HCT116 (cell line): ENCODE results near the gene BOD1L1. TPM values are rescaled to one million over a fixed set of nuclear protein-coding genes. Genes with fewer than 3 reads are reported as not detected.

ENCODE experiments used
- ATAC-seq: fragments of 200-7000 bp; cut with Tn5 transposase; 2 replicates; pipeline ENCODE4 v1.9.1; 2020; ENCODE audit warnings: mild to moderate bottlenecking, moderate library complexity
- BruUV-seq: library from RNA; stranded (reverse); fragments of 400-500 nt; replicated peaks from 2 replicates; lab custom pipeline; 2021; lab: Mats Ljungman, UMichigan
- CTCF ChIA-PET: fragments of 300-600 bp; sonication (Branson Sonifier 250); formaldehyde crosslinking; loops from one replicate; lab custom pipeline; 2021; ENCODE audit warnings: antibody characterized with exemption; lab: Charles Lee
- POLR2A ChIA-PET: fragments of 300-600, 350-600 bp; sonication (Branson Sonifier 250); formaldehyde crosslinking; loops from one replicate; lab custom pipeline; 2021; ENCODE audit warnings: antibody characterized with exemption; lab: Charles Lee
- RAD21 ChIA-PET, 2 experiments: fragments of 300-600 bp; sonication (Branson Sonifier 250); formaldehyde crosslinking; loops; one replicate each; lab custom pipeline; 2023; ENCODE audit warnings: low total read pairs in 2 of 2; ENCODE audit not compliant: uncharacterized antibody in 2 of 2, unreplicated experiment in 2 of 2, low non-redundant PET in 1 of 2; lab: Charles Lee
- DNase-seq: peaks from one replicate; pipeline ENCODE4 v3.0.0-alpha.2; 2010; ENCODE audit warnings: low read depth, low spot score
- H2AFZ ChIP-seq: fragments of 200-600 bp; shearing (Covaris generic), sonication (generic); 2 replicates; pipeline ENCODE4 v1.6.1; 2017; ENCODE audit warnings: low read depth, mixed run types, mixed read lengths, antibody characterized with exemption, low read length; ENCODE audit not compliant: poor library complexity, severe bottlenecking
- H3K27ac ChIP-seq: 2 replicates; pipeline ENCODE4 v1.5.1; 2012; ENCODE audit warnings: low read depth, low read length
- H3K27me3 ChIP-seq: fragments of 200-600 bp; sonication (generic); 2 replicates; pipeline ENCODE4 v1.6.1; 2016; ENCODE audit warnings: mixed run types, low read length, mixed read lengths; ENCODE audit not compliant: insufficient read depth
- H3K36me3 ChIP-seq, 2 experiments: fragments of 200-500 bp in 1 of 2; fragments of 200-600 bp in 1 of 2; sonication (Bioruptor generic) in 1 of 2; sonication (generic) in 1 of 2; 2 replicates each; pipeline versions ENCODE4 v1.5.1 to v1.6.1; 2014 to 2016; ENCODE audit warnings: low read length in 2 of 2, inconsistent platforms in 1 of 2, mixed read lengths in 1 of 2, mixed run types in 1 of 2; ENCODE audit not compliant: insufficient read depth in 2 of 2, control insufficient read depth in 1 of 2
- H3K4me1 ChIP-seq, 2 experiments: fragments of 200-600 bp in 1 of 2; sonication (generic) in 1 of 2; 2 replicates each; pipeline versions ENCODE4 v1.5.1 to v1.6.1; 2012 to 2017; ENCODE audit warnings: low read length in 2 of 2, inconsistent platforms in 1 of 2, mild to moderate bottlenecking in 1 of 2, mixed read lengths in 1 of 2, mixed run types in 1 of 2, moderate library complexity in 1 of 2; ENCODE audit not compliant: insufficient read depth in 2 of 2, control insufficient read depth in 1 of 2
- H3K4me2 ChIP-seq: fragments of 200-600 bp; sonication (generic); 2 replicates; pipeline ENCODE4 v1.6.1; 2017; ENCODE audit warnings: mixed run types, low read length, mixed read lengths
- H3K4me3 ChIP-seq, 2 experiments: fragments of 200-600 bp in 1 of 2; sonication (generic) in 1 of 2; replicated peaks in 1 of 2; 2 replicates each; pipeline ENCODE4 v1.5.1; 2011 to 2016; ENCODE audit warnings: low read length in 2 of 2, control low read depth in 1 of 2, low read depth in 1 of 2, mild to moderate bottlenecking in 1 of 2, mixed read lengths in 1 of 2, mixed run types in 1 of 2
- H3K79me2 ChIP-seq: fragments of 200-600 bp; sonication (generic); 2 replicates; pipeline ENCODE4 v1.6.1; 2017; ENCODE audit warnings: mild to moderate bottlenecking, mixed run types, low read length, moderate library complexity, mixed read lengths; ENCODE audit not compliant: insufficient read depth
- H3K9ac ChIP-seq: fragments of 200-600 bp; sonication (generic); 2 replicates; pipeline ENCODE4 v1.6.1; 2016; ENCODE audit warnings: low read length, mixed read lengths
- H3K9me2 ChIP-seq: fragments of 200-600 bp; sonication (generic), shearing (Covaris generic); 2 replicates; pipeline ENCODE4 v1.6.1; 2017; ENCODE audit warnings: mixed run types, mild to moderate bottlenecking, moderate library complexity; ENCODE audit not compliant: insufficient read depth
- H3K9me3 ChIP-seq, 2 experiments: fragments of 200-500 bp in 1 of 2; fragments of 200-600 bp in 1 of 2; sonication (Bioruptor generic) in 1 of 2; sonication (generic) in 1 of 2; 2 replicates each; pipeline ENCODE4 v1.6.1; 2014 to 2017; ENCODE audit warnings: low read length in 2 of 2, mixed read lengths in 2 of 2, inconsistent platforms in 1 of 2, low read depth in 1 of 2, mild to moderate bottlenecking in 1 of 2, mixed run types in 1 of 2, moderate library complexity in 1 of 2; ENCODE audit not compliant: control insufficient read depth in 1 of 2, insufficient read depth in 1 of 2
- H4K20me1 ChIP-seq: fragments of 200-600 bp; sonication (generic), shearing (Covaris generic); 2 replicates; pipeline ENCODE4 v1.6.1; 2017; ENCODE audit warnings: mixed run types, mild to moderate bottlenecking, moderate library complexity; ENCODE audit not compliant: insufficient read depth
- EZH2 ChIP-seq: fragments of 200-600 bp; sonication (generic); IDR thresholded peaks from 2 replicates; pipeline ENCODE4 v1.6.1; 2017; ENCODE audit warnings: antibody characterized with exemption, mixed run types
- EZH2phosphoT487 ChIP-seq: fragments of 200-600 bp; IDR thresholded peaks from 2 replicates; pipeline ENCODE4 v1.6.1; 2018; ENCODE audit warnings: antibody characterized with exemption, borderline replicate concordance
- MAX ChIP-seq: IDR thresholded peaks from 2 replicates; pipeline ENCODE4 v1.6.1; 2012
- POLR2A ChIP-seq: IDR thresholded peaks from 2 replicates; pipeline ENCODE4 v1.7.0; 2011; ENCODE audit warnings: borderline replicate concordance; ENCODE audit not compliant: insufficient read depth, insufficient read length; ENCODE audit errors: extremely low read depth
- POLR2AphosphoS5 ChIP-seq: IDR thresholded peaks from 2 replicates; pipeline ENCODE4 v1.6.1; 2011; ENCODE audit warnings: mild to moderate bottlenecking, low read depth, low read length, moderate library complexity
- RAD21 ChIP-seq: IDR thresholded peaks from 2 replicates; pipeline ENCODE4 v1.6.1; 2012; ENCODE audit warnings: low read depth, mild to moderate bottlenecking
- SRF ChIP-seq: IDR thresholded peaks from 2 replicates; pipeline ENCODE4 v1.6.1; 2012; ENCODE audit warnings: low read depth
- TCF7L2 ChIP-seq: IDR thresholded peaks from 2 replicates; pipeline ENCODE4 v1.7.0; 2011; ENCODE audit warnings: borderline replicate concordance, inconsistent platforms; ENCODE audit not compliant: insufficient read depth, insufficient read length; ENCODE audit errors: extremely low read depth
- YY1 ChIP-seq: IDR thresholded peaks from 2 replicates; pipeline ENCODE4 v1.6.1; 2011; ENCODE audit warnings: low read length, low read depth, moderate library complexity, mild to moderate bottlenecking; ENCODE audit not compliant: insufficient replicate concordance; ENCODE audit errors: extremely low read depth
- ZFX ChIP-seq: fragments of 450-650 bp; IDR thresholded peaks from 2 replicates; pipeline ENCODE4 v1.6.1; 2017
- ZNF274 ChIP-seq: fragments of 200-500 bp; sonication (Bioruptor generic); IDR thresholded peaks from 2 replicates; pipeline ENCODE4 v1.6.1; 2014; ENCODE audit warnings: mild to moderate bottlenecking, low read depth, low read length, inconsistent platforms
- intact Hi-C: fragments of 100-400 bp; cut with micrococcal nuclease; formaldehyde crosslinking; loops from 2 replicates; pipeline ENCODE4 v1.10.0; 2022
- total RNA-seq: library from RNA; stranded (reverse); gene quantifications from one replicate; pipeline ENCODE4 v1.2.1, GENCODE V29; 2021; ENCODE audit not compliant: unreplicated experiment
- TF ChIP-seq, protein P1 (sequence below), 3 experiments: fragments of 200-600 bp in 1 of 3; sonication (generic) in 1 of 3; IDR thresholded peaks in 2 of 3; conservative IDR thresholded peaks in 1 of 3; 2 replicates each; pipeline ENCODE4 v1.5.1; 2012 to 2017; ENCODE audit warnings: low read depth in 2 of 3, low read length in 2 of 3, antibody characterized with exemption in 1 of 3, borderline replicate concordance in 1 of 3, control low read depth in 1 of 3, mild to moderate bottlenecking in 1 of 3, mixed read lengths in 1 of 3, mixed run types in 1 of 3, moderate library complexity in 1 of 3; ENCODE audit not compliant: insufficient read depth in 1 of 3

Gene BOD1L1
- total RNA-seq, 1 experiment from 2014 or later: 22.4 TPM

- Histone ChIP-seq H3K36me3 (no peaks in the 10 kb centered on the region), H3K9me2 (no peaks in the 10 kb centered on the region), H4K20me1 (no peaks in the 10 kb centered on the region), H3K9me3 (no peaks in the 10 kb centered on the region), H3K79me2 (no peaks in the 10 kb centered on the region), H2AFZ (peak overlapping the region; percentile 93), H3K4me1 (peaks cover 0 to 10% of the 10 kb centered on the region in 2 experiments; a peak in 3 of 4 replicates), H3K27ac (no peak overlapping the region), H3K27me3 (0 out of 2 replicates have a peak, but pooled peaks cover 3% of the 10 kb centered on the region), H3K4me3 (peak overlapping the region; percentile 40 to 53), H3K4me2 (peak overlapping the region; percentile 74), H3K9ac (no peak overlapping the region)
- ChIA-PET POLR2A (no interaction called here), CTCF (interaction anchor here (0.8 to 1.6 kb wide), 10 partner anchors 9 to 1506 kb away, joined by 3 to 14 read pairs (median 4); partner anchors contain the start of gene BOD1L1), RAD21 (interaction anchor here in 1 of 2 experiments (0.6 kb wide), 1 partner anchor 107 kb away, joined by 5 read pairs; no protein-coding TSS in a partner anchor)
- DNase-seq (no peak), ATAC-seq (peak; percentile 96)
- intact Hi-C loops: loop anchor here (5.0 to 10.0 kb wide), 5 partner anchors 321 to 1348 kb away; partner anchors contain the start of gene CPEB2
- TF ChIP-seq, protein P1, sequence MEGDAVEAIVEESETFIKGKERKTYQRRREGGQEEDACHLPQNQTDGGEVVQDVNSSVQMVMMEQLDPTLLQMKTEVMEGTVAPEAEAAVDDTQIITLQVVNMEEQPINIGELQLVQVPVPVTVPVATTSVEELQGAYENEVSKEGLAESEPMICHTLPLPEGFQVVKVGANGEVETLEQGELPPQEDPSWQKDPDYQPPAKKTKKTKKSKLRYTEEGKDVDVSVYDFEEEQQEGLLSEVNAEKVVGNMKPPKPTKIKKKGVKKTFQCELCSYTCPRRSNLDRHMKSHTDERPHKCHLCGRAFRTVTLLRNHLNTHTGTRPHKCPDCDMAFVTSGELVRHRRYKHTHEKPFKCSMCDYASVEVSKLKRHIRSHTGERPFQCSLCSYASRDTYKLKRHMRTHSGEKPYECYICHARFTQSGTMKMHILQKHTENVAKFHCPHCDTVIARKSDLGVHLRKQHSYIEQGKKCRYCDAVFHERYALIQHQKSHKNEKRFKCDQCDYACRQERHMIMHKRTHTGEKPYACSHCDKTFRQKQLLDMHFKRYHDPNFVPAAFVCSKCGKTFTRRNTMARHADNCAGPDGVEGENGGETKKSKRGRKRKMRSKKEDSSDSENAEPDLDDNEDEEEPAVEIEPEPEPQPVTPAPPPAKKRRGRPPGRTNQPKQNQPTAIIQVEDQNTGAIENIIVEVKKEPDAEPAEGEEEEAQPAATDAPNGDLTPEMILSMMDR (IDR thresholded peaks at IDR 0.05 in 2 of 3, conservative IDR thresholded peaks at IDR 0.05 in 1 of 3; ENCODE audit: borderline replicate concordance in 1 of 3, insufficient read depth in 1 of 3, low read depth in 2 of 3, low read length in 2 of 3): peak; percentile 63 to 93 (median 76)
- TF ChIP-seq ZNF274: no peak
- no peak for TF ChIP-seq POLR2A
- TF ChIP-seq MAX: peak; percentile 38; the same call in 1 of the 2 replicates
- TF ChIP-seq RAD21: peak; percentile 60
- TF ChIP-seq SRF: no peak
- TF ChIP-seq EZH2phosphoT487: no peak
- TF ChIP-seq YY1: peak; percentile 24
- no peak for TF ChIP-seq ZFX
- TF ChIP-seq POLR2AphosphoS5: no peak
- TF ChIP-seq TCF7L2: no peak
- no peak for TF ChIP-seq EZH2
- BruUV-seq: no TSS peak
These were observed 26.8 kb upstream of the BOD1L1 start for GRCh38 chr4:13654162-13654797.
